Neural cell (in vitro differentiated cells): ENCODE results near the gene GALR3.

ENCODE experiments used
- CTCF ChIP-seq: fragments of 450-650 bp; IDR thresholded peaks from 2 replicates; pipeline ENCODE4 v1.5.1; 2014; ENCODE audit warnings: antibody characterized with exemption, mild to moderate bottlenecking, moderate library complexity; ENCODE audit not compliant: poor library complexity, severe bottlenecking
- EP300 ChIP-seq: fragments of 450-650 bp; conservative IDR thresholded peaks from 2 replicates; pipeline ENCODE4 v1.6.1; 2014; ENCODE audit warnings: antibody characterized with exemption, mild to moderate bottlenecking, moderate library complexity; ENCODE audit not compliant: poor library complexity, severe bottlenecking
- EZH2 ChIP-seq: fragments of 200-600, 300-800 bp; shearing (Covaris generic), sonication (generic); IDR thresholded peaks from 2 replicates; pipeline ENCODE4 v1.6.1; 2014; ENCODE audit warnings: antibody characterized with exemption, low read length, borderline replicate concordance, mild to moderate bottlenecking; ENCODE audit not compliant: insufficient read depth, poor library complexity, severe bottlenecking
- POLR2AphosphoS5 ChIP-seq: IDR thresholded peaks from 2 replicates; pipeline ENCODE4 v1.6.1; 2012
- TAF1 ChIP-seq: IDR thresholded peaks from 2 replicates; pipeline ENCODE4 v1.6.1; 2012; ENCODE audit warnings: low read depth

- TF ChIP-seq POLR2AphosphoS5: no peak
- no peak for TF ChIP-seq CTCF
- TF ChIP-seq EZH2: no peak
- TF ChIP-seq TAF1: no peak
- TF ChIP-seq EP300: no peak
Observed at GRCh38 chr22:37811867-37812266, 11.3 kb upstream of the GALR3 start.
